Stomach (tissue), 9 donors: Measurements from ENCODE around the gene GJA3. TPM values are rescaled to one million over a fixed set of nuclear protein-coding genes. Genes with fewer than 3 reads are reported as not detected.
A peak's percentile ranks its signal among the peaks of the same experiment; 100 is the strongest.

Experiments
- DNase-seq, 2 donors: peaks; one replicate each; pipeline versions ENCODE4 v3.0.0 to v3.0.0-alpha.2; 2013 to 2019
- H3K27ac ChIP-seq, 5 donors: fragments of 200-600 bp in 4 of 5; sonication (generic) in 4 of 5; one replicate each; pipeline ENCODE4 v1.5.1; 2013 to 2019; ENCODE audit warnings: mild to moderate bottlenecking in 1 of 5, moderate library complexity in 1 of 5
- H3K27me3 ChIP-seq, 3 donors: fragments of 200-600 bp; sonication (generic); one replicate each; pipeline ENCODE4 v1.5.1; 2017 to 2019; ENCODE audit warnings: mixed run types in 1 of 3
- H3K36me3 ChIP-seq, 4 donors: fragments of 200-600 bp; sonication (generic); 1 replicate in 3 of 4; 2 replicates in 1 of 4; pipeline ENCODE4 v1.5.1; 2016 to 2019
- H3K4me1 ChIP-seq, 4 donors: fragments of 200-600 bp; sonication (generic); one replicate each; pipeline ENCODE4 v1.5.1; 2016 to 2019
- H3K4me3 ChIP-seq, 4 donors: fragments of 200-600 bp; sonication (generic) in 3 of 4; one replicate each; pipeline ENCODE4 v1.5.1; 2016 to 2019; ENCODE audit warnings: mild to moderate bottlenecking in 1 of 4
- H3K9me3 ChIP-seq, 4 donors: fragments of 200-600 bp; sonication (generic); one replicate each; pipeline ENCODE4 v1.5.1; 2016 to 2019
- CTCF ChIP-seq, 7 experiments: fragments of 450-650 bp in 4 of 7; fragments of 200-600 bp in 3 of 7; sonication (generic) in 3 of 7; IDR thresholded peaks; one replicate each; pipeline ENCODE4 v1.5.1; 2016 to 2019; ENCODE audit warnings: antibody characterized with exemption in 7 of 7, control low read depth in 2 of 7, mild to moderate bottlenecking in 1 of 7
- EP300 ChIP-seq: sonication (generic); formaldehyde crosslinking; IDR thresholded peaks from one replicate; pipeline ENCODE4 v1.6.1; 2017; ENCODE audit warnings: antibody characterized with exemption
- POLR2A ChIP-seq, 4 donors: fragments of 450-650 bp; IDR thresholded peaks; one replicate each; pipeline ENCODE4 v1.6.1; 2016; ENCODE audit warnings: antibody characterized with exemption in 4 of 4, control low read depth in 2 of 4, mild to moderate bottlenecking in 1 of 4, moderate library complexity in 1 of 4
- POLR2AphosphoS5 ChIP-seq, 3 donors: sonication (generic); formaldehyde crosslinking; IDR thresholded peaks; one replicate each; pipeline ENCODE4 v1.6.1; 2016; ENCODE audit warnings: antibody characterized with exemption in 3 of 3
- WGBS, 5 donors: extraction: QIAGEN DNeasy Blood & Tissue Kit in 3 of 5; methylation state at CpG; one replicate each; pipeline versions ENCODE4 v1.1.5 to v1.1.7; 2013 to 2018; 5-methylcytosine and 5-hydroxymethylcytosine counted together
- intact Hi-C: fragments of 100-400 bp; cut with DNase I; formaldehyde crosslinking; loops from one replicate; pipeline ENCODE4 v1.15.1; 2023; ENCODE audit warnings: low total_unique reads
- polyA plus RNA-seq, 3 donors: library from polyadenylated mRNA; stranded (reverse); fragments of 200-250 nt; gene quantifications; one replicate each; pipeline ENCODE4 v1.2.3, GENCODE V29; 2013
- total RNA-seq, 5 donors: library from RNA; depleted of rRNA; stranded (reverse); fragments of >200 nt; gene quantifications; one replicate each; pipeline versions ENCODE4 v1.1.0 to v1.2.3, GENCODE V29; 2014 to 2016
- donor health status: healthy with polysubstance abuse.
- donor health status: Bipolar disorder and iron deficiency.
- donor health status: healthy.

The GJA3 gene
- total and polyA plus RNA-seq, 8 donors: 0.13 to 0.14 TPM; not detected in 6

GRCh38 chr13:20125129-20125782 lies 35.6 kb downstream of the GJA3 start:
- no peak for TF ChIP-seq CTCF (IDR thresholded peaks at IDR 0.05)
- no peak for TF ChIP-seq EP300
- no peak for TF ChIP-seq POLR2AphosphoS5 (IDR thresholded peaks at IDR 0.05)
- no peak for TF ChIP-seq POLR2A (IDR thresholded peaks at IDR 0.05)
- Histone ChIP-seq H3K27ac (no peak overlapping the region), H3K9me3 (no peaks in the 10 kb centered on the region), H3K4me1 (peaks cover 10 to 29% (median 15%) of the 10 kb centered on the region in 4 donors), H3K4me3 (no peak overlapping the region), H3K27me3 (peaks cover 0 to 29% (median 16%) of the 10 kb centered on the region in 3 donors), H3K36me3 (no peaks in the 10 kb centered on the region)
- intact Hi-C loops: no loop called here
- WGBS, 5 donors: 24 to 32% (median 27%) methylated on average over 4 of the region's 4 CpGs
- no peak for DNase-seq

- no peak for TF ChIP-seq CTCF (IDR thresholded peaks at IDR 0.05)
- TF ChIP-seq POLR2AphosphoS5 (IDR thresholded peaks at IDR 0.05): no peak
- TF ChIP-seq EP300: no peak
- no peak for TF ChIP-seq POLR2A (IDR thresholded peaks at IDR 0.05)
- H3K27ac ChIP-seq: no peak overlapping the region
- intact Hi-C loops: no loop called here
These were observed 36.5 kb downstream of the GJA3 start for GRCh38 chr13:20124303-20124702.

GRCh38 chr13:20121159-20121525 lies 39.7 kb downstream of the GJA3 start:
- H3K27ac ChIP-seq: peak overlapping the region; percentile 44 to 92 (median 90)
- peaks cover 12 to 29% (median 25%) of the 10 kb centered on the region in 4 donors for H3K4me1 ChIP-seq
- no peaks in the 10 kb centered on the region for H3K36me3 ChIP-seq
- no peaks in the 10 kb centered on the region for H3K9me3 ChIP-seq
- DNase-seq: peak in 1 of 2 donors; percentile 67
- intact Hi-C loops: no loop called here
- H3K4me3 ChIP-seq: peak overlapping the region; percentile 19 to 45 (median 32)
- 29 to 38% (median 35%) methylated on average over 6 to 7 of the region's 7 CpGs for WGBS, 5 donors
- TF ChIP-seq EP300: no peak
- no peak for TF ChIP-seq POLR2AphosphoS5 (IDR thresholded peaks at IDR 0.05)
- TF ChIP-seq POLR2A (IDR thresholded peaks at IDR 0.05): no peak
- no peak for TF ChIP-seq CTCF (IDR thresholded peaks at IDR 0.05)
- no peaks in the 10 kb centered on the region for H3K27me3 ChIP-seq

More at GRCh38 chr13:20124303-20124702, 36.5 kb downstream of the GJA3 start:
- H3K4me1 ChIP-seq: peaks cover 17 to 38% (median 24%) of the 10 kb centered on the region in 4 donors
- 77 to 85% (median 81%) methylated on average over 1 of the region's 1 CpG for WGBS, 5 donors
- no peaks in the 10 kb centered on the region for H3K36me3 ChIP-seq
- peaks cover 0 to 20% (median 16%) of the 10 kb centered on the region in 3 donors for H3K27me3 ChIP-seq
- no peaks in the 10 kb centered on the region for H3K9me3 ChIP-seq
- no peak for DNase-seq
- no peak overlapping the region for H3K4me3 ChIP-seq

- H3K4me1 ChIP-seq: peaks cover 12 to 28% (median 22%) of the 10 kb centered on the region in 4 donors
- WGBS, 5 donors: 76 to 88% (median 78%) methylated on average over 3 of the region's 3 CpGs
- H3K27me3 ChIP-seq: no peaks in the 10 kb centered on the region
- intact Hi-C loops: no loop called here
- H3K9me3 ChIP-seq: no peaks in the 10 kb centered on the region
- H3K36me3 ChIP-seq: no peaks in the 10 kb centered on the region
- H3K27ac ChIP-seq: peak overlapping the region; percentile 83 to 92 (median 90)
- DNase-seq: no peak
- peak overlapping the region; percentile 19 to 69 (median 36) for H3K4me3 ChIP-seq
- TF ChIP-seq EP300 (no peak), CTCF (IDR thresholded peaks at IDR 0.05) (no peak), POLR2AphosphoS5 (IDR thresholded peaks at IDR 0.05) (no peak)
These were observed 40.9 kb downstream of the GJA3 start for GRCh38 chr13:20119960-20120359.
